Measurements from ENCODE around the gene OR13C2.
"Not testable (repeated sequence)": the region's sequence is repeated elsewhere in the genome, so short reads cannot be mapped to it uniquely, and the experiment has no call there.

Gene OR13C2

DNA sequence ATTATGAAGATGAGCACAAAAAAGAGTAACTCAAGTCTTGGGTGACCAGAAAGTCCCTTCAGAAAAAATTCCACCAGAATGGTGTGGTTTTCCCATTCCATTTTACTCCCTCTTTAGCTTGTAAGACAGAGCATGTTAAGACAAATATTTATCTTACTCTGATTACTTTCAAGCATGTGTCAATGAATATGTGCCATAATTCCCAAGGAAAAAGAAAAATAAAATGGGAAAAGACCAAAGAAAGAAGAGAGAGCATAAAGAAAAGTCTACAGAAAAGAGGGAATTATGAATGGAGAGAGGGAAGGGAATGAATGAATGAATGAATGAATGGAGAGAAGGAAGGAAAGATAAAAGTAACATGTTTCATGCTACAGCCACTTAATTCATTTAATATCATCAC is 6.1 kb downstream of the OR13C2 start, which contains the start of gene OR13C5:
Gene OR13C5, minus strand, starts transcription at position 101 of the 400 bp plus-strand sequence. Its CDS starts 0 bp downstream, at position 101.
- not testable (repeated sequence) for H3K27ac ChIP-seq (ENCODE audit: low read depth, low read length); H3K36me3 ChIP-seq (ENCODE audit: control insufficient read depth in 5 of 5, insufficient read depth in 5 of 5, low read length in 5 of 5); H3K4me1 ChIP-seq (ENCODE audit: control insufficient read depth in 5 of 5, insufficient read depth in 5 of 5, low read length in 5 of 5)

DNA sequence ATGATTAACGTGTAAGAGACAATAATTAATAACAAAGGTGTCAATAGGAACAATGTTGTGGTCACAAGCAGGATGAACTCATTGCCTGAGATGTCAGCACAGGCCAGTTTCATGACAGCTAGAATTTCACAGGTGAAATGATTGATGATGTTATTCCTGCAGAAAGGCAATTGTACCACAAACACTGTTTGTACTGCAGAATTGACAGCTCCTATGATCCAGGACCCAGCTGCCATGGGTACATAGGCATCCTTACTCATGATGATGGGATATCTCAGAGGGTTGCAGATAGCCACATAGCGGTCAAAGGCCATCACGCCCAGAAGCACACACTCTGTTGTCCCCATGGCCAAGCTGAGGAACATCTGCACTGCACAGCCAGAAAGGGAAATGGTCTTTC is 6.7 kb downstream of the OR13C2 start:
- not testable (repeated sequence) for H3K27ac ChIP-seq (ENCODE audit: low read depth, low read length); H3K27me3 ChIP-seq (ENCODE audit: control insufficient read depth in 5 of 5, insufficient read depth in 4 of 5, low read length in 5 of 5); H3K4me1 ChIP-seq (ENCODE audit: control insufficient read depth in 5 of 5, insufficient read depth in 5 of 5, low read length in 5 of 5); H3K9ac ChIP-seq (ENCODE audit: low read length in 5 of 5); H3K36me3 ChIP-seq (ENCODE audit: control insufficient read depth in 5 of 5, insufficient read depth in 5 of 5, low read length in 5 of 5); H3K9me3 ChIP-seq (ENCODE audit: control insufficient read depth in 5 of 5, low read length in 5 of 5); H3K4me3 ChIP-seq (ENCODE audit: low read depth in 1 of 5, low read length in 5 of 5)

More for the DNA sequence above, 6.1 kb downstream of the OR13C2 start, which contains the start of gene OR13C5:
- not testable (repeated sequence) for H3K27me3 ChIP-seq (ENCODE audit: control insufficient read depth in 5 of 5, insufficient read depth in 4 of 5, low read length in 5 of 5); H3K9me3 ChIP-seq (ENCODE audit: control insufficient read depth in 5 of 5, low read length in 5 of 5); H3K4me3 ChIP-seq (ENCODE audit: low read depth in 1 of 5, low read length in 5 of 5); H3K9ac ChIP-seq (ENCODE audit: low read length in 5 of 5)

DNA sequence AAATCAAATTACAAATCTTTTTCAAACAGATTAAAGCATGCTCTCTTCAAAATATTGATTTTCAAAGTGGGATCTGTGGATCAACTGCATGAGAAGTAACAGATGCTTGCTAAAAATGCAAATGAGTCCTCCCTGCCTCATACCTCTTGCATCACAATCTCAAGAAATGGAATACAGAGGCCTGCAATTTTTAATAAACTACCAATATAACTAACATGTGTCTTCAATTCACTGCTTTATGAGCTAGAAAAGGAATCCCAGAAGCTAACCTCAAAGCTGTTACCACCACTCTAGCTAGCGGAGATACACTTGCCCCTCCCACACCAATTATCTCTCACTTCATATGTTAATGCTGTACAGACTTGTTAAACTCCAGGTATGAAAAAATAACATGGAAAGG is 15.8 kb downstream of the OR13C2 start:
- H3K4me1 ChIP-seq (ENCODE audit: control insufficient read depth in 5 of 5, insufficient read depth in 5 of 5, low read length in 5 of 5): peaks cover 0 to 14% (median 0%) of the 10 kb centered on the region in 5 donors
- H3K9me3 ChIP-seq (ENCODE audit: control insufficient read depth in 5 of 5, low read length in 5 of 5): peaks cover 0 to 2% (median 0%) of the 10 kb centered on the region in 5 donors
- no peaks in the 10 kb centered on the region for H3K36me3 ChIP-seq (ENCODE audit: control insufficient read depth in 5 of 5, insufficient read depth in 5 of 5, low read length in 5 of 5)
- H3K27me3 ChIP-seq (ENCODE audit: control insufficient read depth in 5 of 5, insufficient read depth in 4 of 5, low read length in 5 of 5): no peaks in the 10 kb centered on the region
- H3K27ac ChIP-seq (ENCODE audit: low read depth, low read length): no peak overlapping the region
- no peak overlapping the region for H3K9ac ChIP-seq (ENCODE audit: low read length in 5 of 5)
- H3K4me3 ChIP-seq (ENCODE audit: low read depth in 1 of 5, low read length in 5 of 5): no peak overlapping the region

DNA sequence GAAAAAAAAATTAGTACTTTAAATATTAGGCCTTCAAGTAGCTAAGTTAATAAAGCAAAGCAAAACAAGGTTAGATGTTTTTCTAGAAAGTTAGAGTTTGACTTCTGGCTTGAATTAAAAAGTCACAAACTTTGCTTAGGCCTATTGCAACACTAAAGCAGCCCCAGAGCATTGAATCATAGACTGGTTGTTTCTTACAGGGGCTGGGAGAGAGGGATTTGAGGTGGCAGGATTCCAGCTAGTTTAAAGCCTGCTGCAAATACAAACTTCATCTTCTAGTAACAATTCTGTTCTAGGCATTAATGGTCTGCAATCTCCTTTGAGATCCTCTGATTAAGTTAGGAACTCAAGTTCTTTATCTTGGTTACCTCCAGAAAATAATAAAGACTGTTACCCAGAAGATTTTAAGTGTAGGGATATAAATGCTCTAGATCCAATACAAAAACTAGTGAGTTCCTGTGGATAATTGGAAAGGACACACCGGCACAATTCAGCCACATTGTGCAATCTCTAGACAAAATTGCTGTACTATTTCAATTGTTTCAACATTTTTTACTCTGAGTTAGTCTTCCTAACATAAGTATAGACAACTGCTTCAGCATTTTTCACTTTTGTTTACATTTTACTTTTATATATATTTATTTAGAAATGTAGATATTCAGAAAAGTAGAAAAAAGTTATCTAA is 18.8 kb downstream of the OR13C2 start:
- Histone ChIP-seq H3K9me3 (ENCODE audit: control insufficient read depth in 5 of 5, low read length in 5 of 5) (no peaks in the 10 kb centered on the region), H3K4me3 (ENCODE audit: low read depth in 1 of 5, low read length in 5 of 5) (no peak overlapping the region), H3K27ac (ENCODE audit: low read depth, low read length) (no peak overlapping the region), H3K27me3 (ENCODE audit: control insufficient read depth in 5 of 5, insufficient read depth in 4 of 5, low read length in 5 of 5) (no peaks in the 10 kb centered on the region), H3K4me1 (ENCODE audit: control insufficient read depth in 5 of 5, insufficient read depth in 5 of 5, low read length in 5 of 5) (peaks cover 0 to 14% (median 0%) of the 10 kb centered on the region in 5 donors), H3K9ac (ENCODE audit: low read length in 5 of 5) (no peak overlapping the region), H3K36me3 (ENCODE audit: control insufficient read depth in 5 of 5, insufficient read depth in 5 of 5, low read length in 5 of 5) (no peaks in the 10 kb centered on the region)

DNA sequence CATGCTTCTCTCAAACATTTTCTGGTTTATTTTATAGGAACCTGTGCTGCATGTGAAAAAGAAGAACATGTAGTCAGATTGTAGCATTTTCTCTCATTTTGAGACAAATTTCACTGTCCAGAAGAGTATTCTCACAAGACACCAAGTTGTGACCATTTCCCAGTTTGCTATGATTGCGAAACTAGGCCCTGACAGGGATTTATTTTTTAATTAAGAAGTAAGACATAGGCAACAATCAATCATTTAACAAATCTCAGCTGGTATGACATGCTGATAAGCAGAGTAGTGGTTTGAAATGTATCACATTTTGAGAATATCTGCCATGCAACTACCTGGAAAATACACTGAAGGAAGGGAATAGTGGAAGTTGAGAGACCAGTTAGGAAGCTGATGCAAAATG is 24.9 kb downstream of the OR13C2 start:
- Histone ChIP-seq H3K4me3 (ENCODE audit: low read depth in 1 of 5, low read length in 5 of 5) (no peak overlapping the region), H3K4me1 (ENCODE audit: control insufficient read depth in 5 of 5, insufficient read depth in 5 of 5, low read length in 5 of 5) (peaks cover 0 to 4% (median 0%) of the 10 kb centered on the region in 5 donors), H3K27me3 (ENCODE audit: control insufficient read depth in 5 of 5, insufficient read depth in 4 of 5, low read length in 5 of 5) (no peaks in the 10 kb centered on the region), H3K9me3 (ENCODE audit: control insufficient read depth in 5 of 5, low read length in 5 of 5) (no peaks in the 10 kb centered on the region), H3K27ac (ENCODE audit: low read depth, low read length) (no peak overlapping the region), H3K9ac (ENCODE audit: low read length in 5 of 5) (no peak overlapping the region), H3K36me3 (ENCODE audit: control insufficient read depth in 5 of 5, insufficient read depth in 5 of 5, low read length in 5 of 5) (no peaks in the 10 kb centered on the region)

DNA sequence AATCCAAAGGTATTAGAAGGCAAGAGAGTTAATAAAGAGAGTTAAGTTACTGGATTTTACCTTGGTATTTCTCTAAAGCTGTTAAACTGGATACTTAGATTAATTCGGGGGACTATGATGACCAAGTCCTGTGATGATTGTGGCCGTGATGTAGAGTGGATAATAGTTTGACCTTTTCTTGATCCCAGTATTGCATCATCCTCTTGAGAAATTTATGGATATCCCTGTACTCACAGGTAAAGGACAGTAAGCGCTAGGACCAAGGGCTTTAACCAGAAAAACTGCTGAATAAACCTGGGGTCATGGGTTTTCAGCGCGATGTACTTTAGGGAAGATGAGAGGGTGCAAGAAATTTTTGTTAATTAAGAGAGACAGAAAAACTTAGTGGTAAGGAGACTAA is 28.2 kb downstream of the OR13C2 start:
- Histone ChIP-seq H3K4me3 (ENCODE audit: low read depth in 1 of 5, low read length in 5 of 5) (no peak overlapping the region), H3K9me3 (ENCODE audit: control insufficient read depth in 5 of 5, low read length in 5 of 5) (peaks cover 0 to 6% (median 2%) of the 10 kb centered on the region in 5 donors), H3K36me3 (ENCODE audit: control insufficient read depth in 5 of 5, insufficient read depth in 5 of 5, low read length in 5 of 5) (no peaks in the 10 kb centered on the region), H3K27ac (ENCODE audit: low read depth, low read length) (no peak overlapping the region), H3K27me3 (ENCODE audit: control insufficient read depth in 5 of 5, insufficient read depth in 4 of 5, low read length in 5 of 5) (no peaks in the 10 kb centered on the region), H3K9ac (ENCODE audit: low read length in 5 of 5) (no peak overlapping the region), H3K4me1 (ENCODE audit: control insufficient read depth in 5 of 5, insufficient read depth in 5 of 5, low read length in 5 of 5) (peaks cover 0 to 4% (median 0%) of the 10 kb centered on the region in 5 donors)

DNA sequence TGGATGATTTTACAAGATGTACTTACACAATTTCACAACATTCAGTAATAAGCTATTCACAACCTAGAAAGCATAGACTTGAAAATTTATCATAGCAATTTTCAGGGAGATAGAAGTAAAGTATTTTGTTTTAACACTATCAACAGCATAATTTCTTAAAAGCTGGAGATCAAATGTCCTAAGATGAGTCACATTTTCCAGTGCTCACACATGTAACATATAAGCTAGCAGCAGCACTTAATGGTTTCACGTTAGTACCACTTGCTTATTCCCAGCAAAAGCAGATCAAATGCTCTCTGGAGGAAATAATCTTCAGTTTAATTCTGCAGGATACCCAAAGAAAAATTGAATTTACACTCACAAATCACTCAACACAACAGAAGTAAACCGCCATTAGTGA is 30.0 kb downstream of the OR13C2 start:
- no peaks in the 10 kb centered on the region for H3K27me3 ChIP-seq (ENCODE audit: control insufficient read depth in 5 of 5, insufficient read depth in 4 of 5, low read length in 5 of 5)
- H3K9me3 ChIP-seq (ENCODE audit: control insufficient read depth in 5 of 5, low read length in 5 of 5): peaks cover 0 to 14% (median 2%) of the 10 kb centered on the region in 5 donors
- no peak overlapping the region for H3K4me3 ChIP-seq (ENCODE audit: low read depth in 1 of 5, low read length in 5 of 5)
- no peaks in the 10 kb centered on the region for H3K36me3 ChIP-seq (ENCODE audit: control insufficient read depth in 5 of 5, insufficient read depth in 5 of 5, low read length in 5 of 5)
- H3K4me1 ChIP-seq (ENCODE audit: control insufficient read depth in 5 of 5, insufficient read depth in 5 of 5, low read length in 5 of 5): peaks cover 0 to 3% (median 0%) of the 10 kb centered on the region in 5 donors
- no peak overlapping the region for H3K9ac ChIP-seq (ENCODE audit: low read length in 5 of 5)
- H3K27ac ChIP-seq (ENCODE audit: low read depth, low read length): no peak overlapping the region

DNA sequence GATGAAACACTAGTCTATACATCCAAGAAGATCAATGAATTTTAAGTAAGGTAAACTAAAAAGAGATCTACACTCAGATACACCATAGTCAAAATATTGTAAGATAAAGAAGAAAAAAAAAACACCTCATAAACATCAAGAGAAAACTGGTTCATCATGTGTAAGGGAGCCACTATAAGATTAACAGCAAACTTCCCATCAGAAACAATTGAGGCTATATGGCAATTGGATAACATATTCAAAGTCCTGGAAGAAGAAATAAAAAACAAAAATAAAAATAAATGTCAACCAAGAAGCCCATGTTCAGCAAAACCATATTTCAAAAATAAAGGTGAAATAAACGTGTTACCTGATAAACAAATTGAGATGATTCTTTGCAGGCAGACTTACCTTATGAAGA is 32.8 kb downstream of the OR13C2 start:
- Histone ChIP-seq H3K4me3 (ENCODE audit: low read depth in 1 of 5, low read length in 5 of 5) (no peak overlapping the region), H3K27me3 (ENCODE audit: control insufficient read depth in 5 of 5, insufficient read depth in 4 of 5, low read length in 5 of 5) (no peaks in the 10 kb centered on the region), H3K9me3 (ENCODE audit: control insufficient read depth in 5 of 5, low read length in 5 of 5) (peaks cover 0 to 14% (median 2%) of the 10 kb centered on the region in 5 donors), H3K9ac (ENCODE audit: low read length in 5 of 5) (no peak overlapping the region), H3K4me1 (ENCODE audit: control insufficient read depth in 5 of 5, insufficient read depth in 5 of 5, low read length in 5 of 5) (no peaks in the 10 kb centered on the region), H3K27ac (ENCODE audit: low read depth, low read length) (no peak overlapping the region), H3K36me3 (ENCODE audit: control insufficient read depth in 5 of 5, insufficient read depth in 5 of 5, low read length in 5 of 5) (no peaks in the 10 kb centered on the region)

DNA sequence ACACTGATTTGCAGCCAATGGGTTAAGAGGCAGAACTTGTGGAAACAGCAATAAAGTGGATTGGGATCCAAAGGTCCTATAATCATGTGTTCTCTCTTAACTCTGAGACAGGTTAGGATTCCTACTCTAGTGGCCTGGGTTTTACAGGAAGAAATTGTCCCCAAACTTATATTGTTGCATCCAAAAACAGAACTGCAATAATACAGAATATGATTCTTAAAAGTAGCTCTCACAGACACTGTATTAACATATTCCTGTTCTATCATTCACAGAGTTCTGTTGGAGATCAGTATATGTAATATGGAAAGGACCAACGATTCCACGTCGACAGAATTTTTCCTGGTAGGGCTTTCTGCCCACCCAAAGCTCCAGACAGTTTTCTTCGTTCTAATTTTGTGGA is 36.6 kb downstream of the OR13C2 start, which contains the start of gene OR13C8:
Gene OR13C8, plus strand, starts transcription at position 301 of the 400 bp plus-strand sequence. Its CDS starts 0 bp downstream, at position 301.
- H3K36me3 ChIP-seq (ENCODE audit: control insufficient read depth in 5 of 5, insufficient read depth in 5 of 5, low read length in 5 of 5): no peaks in the 10 kb centered on the region
- H3K9ac ChIP-seq (ENCODE audit: low read length in 5 of 5): no peak within 1 kb of the TSS
- no peak within 1 kb of the TSS for H3K4me3 ChIP-seq (ENCODE audit: low read depth in 1 of 5, low read length in 5 of 5)
- peaks cover 0 to 14% (median 2%) of the 10 kb centered on the region in 5 donors for H3K9me3 ChIP-seq (ENCODE audit: control insufficient read depth in 5 of 5, low read length in 5 of 5)
- no peaks in the 10 kb centered on the region for H3K27me3 ChIP-seq (ENCODE audit: control insufficient read depth in 5 of 5, insufficient read depth in 4 of 5, low read length in 5 of 5)
- H3K27ac ChIP-seq (ENCODE audit: low read depth, low read length): no peak within 1 kb of the TSS
- no peaks in the 10 kb centered on the region for H3K4me1 ChIP-seq (ENCODE audit: control insufficient read depth in 5 of 5, insufficient read depth in 5 of 5, low read length in 5 of 5)

DNA sequence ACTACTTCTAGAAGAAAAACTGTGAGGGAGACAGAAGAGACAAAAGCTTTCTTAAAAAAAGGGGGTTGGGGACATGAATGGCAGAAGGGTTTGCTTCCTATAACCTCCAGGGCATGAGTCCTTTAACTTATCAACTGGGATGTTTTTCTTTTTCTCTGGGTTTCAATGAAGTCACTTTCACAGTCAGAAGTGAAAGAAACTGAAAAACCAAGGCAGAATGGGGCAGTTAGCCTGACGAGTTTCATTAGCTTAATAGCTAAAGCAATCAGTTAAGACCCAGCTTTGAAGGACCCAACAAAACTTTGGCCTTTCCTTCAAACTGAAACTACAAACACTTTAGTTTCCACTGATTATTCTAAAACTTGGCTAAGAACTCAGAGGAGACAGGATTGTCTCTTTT is 41.1 kb downstream of the OR13C2 start:
- H3K4me3 ChIP-seq (ENCODE audit: low read depth in 1 of 5, low read length in 5 of 5): no peak overlapping the region
- no peaks in the 10 kb centered on the region for H3K36me3 ChIP-seq (ENCODE audit: control insufficient read depth in 5 of 5, insufficient read depth in 5 of 5, low read length in 5 of 5)
- no peaks in the 10 kb centered on the region for H3K27me3 ChIP-seq (ENCODE audit: control insufficient read depth in 5 of 5, insufficient read depth in 4 of 5, low read length in 5 of 5)
- H3K9me3 ChIP-seq (ENCODE audit: control insufficient read depth in 5 of 5, low read length in 5 of 5): no peaks in the 10 kb centered on the region
- no peaks in the 10 kb centered on the region for H3K4me1 ChIP-seq (ENCODE audit: control insufficient read depth in 5 of 5, insufficient read depth in 5 of 5, low read length in 5 of 5)
- no peak overlapping the region for H3K27ac ChIP-seq (ENCODE audit: low read depth, low read length)
- no peak overlapping the region for H3K9ac ChIP-seq (ENCODE audit: low read length in 5 of 5)
